ENCODE measurements around the gene NOSTRIN. TPM values are rescaled to one million over a fixed set of nuclear protein-coding genes. Genes with fewer than 3 reads are reported as not detected.

The NOSTRIN gene
- total RNA-seq, 2 donors from 2014 or later, result 5.3 to 18.3 TPM

DNA sequence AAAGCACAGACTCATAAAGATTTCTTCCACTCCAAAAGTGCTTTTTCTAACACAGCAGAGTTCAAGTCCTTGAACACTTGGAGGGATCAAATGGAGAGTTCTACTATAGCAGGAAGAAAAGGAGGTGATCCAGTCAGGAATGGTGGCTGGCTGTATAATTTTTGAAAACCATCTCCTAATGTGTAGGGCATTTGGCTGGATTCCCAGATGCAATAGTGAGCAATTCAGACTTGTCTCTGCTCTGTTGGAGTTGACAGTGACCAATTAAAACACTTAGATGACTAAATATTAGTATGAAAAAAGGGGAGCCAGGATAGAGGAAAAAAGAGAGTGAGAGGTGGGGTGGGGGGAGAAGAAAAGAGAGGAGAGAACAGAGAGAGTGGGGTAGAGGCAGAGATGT, 93.3 kb downstream of the NOSTRIN start:
- no peaks in the 10 kb centered on the region for H3K9me3 ChIP-seq
- no peak for TF ChIP-seq CTCF (IDR thresholded peaks at IDR 0.05)
- no peaks in the 10 kb centered on the region for H3K27me3 ChIP-seq (replicated peaks; ENCODE audit: insufficient read depth)
- no peaks in the 10 kb centered on the region for H3K36me3 ChIP-seq
- H3K4me3 ChIP-seq, result no peak overlapping the region
- DNase-seq (ENCODE audit: low spot score) (no peak), ATAC-seq (ENCODE audit: insufficient number of reproducible peaks, low FRiP score, low read depth) (no peak)
- H3K4me1 ChIP-seq (ENCODE audit: control insufficient read depth in 1 of 2, low read depth in 2 of 2), result no peaks in the 10 kb centered on the region
- no peak overlapping the region for H3K27ac ChIP-seq

DNA sequence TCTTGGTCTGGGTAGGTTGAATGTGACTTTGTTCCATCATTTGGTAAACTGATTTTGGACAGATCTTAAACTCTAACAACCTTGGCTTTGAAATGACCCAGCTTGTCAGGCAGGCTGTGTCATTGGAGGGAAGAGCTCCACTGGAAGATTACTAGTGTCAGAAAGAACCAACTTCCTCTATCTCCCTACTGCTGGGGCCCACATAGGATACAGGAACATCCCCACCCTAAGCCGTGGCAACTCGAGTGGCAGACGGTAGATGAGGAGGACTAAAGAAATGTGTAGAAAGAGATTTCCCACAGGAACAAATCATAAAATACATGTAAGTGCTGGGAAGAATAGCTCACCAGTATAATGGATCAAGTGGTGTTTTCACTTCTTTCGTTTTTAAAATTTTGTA, 94.3 kb downstream of the NOSTRIN start:
- DNase-seq (ENCODE audit: low spot score) (no peak), ATAC-seq (ENCODE audit: insufficient number of reproducible peaks, low FRiP score, low read depth) (no peak)
- no peak for TF ChIP-seq CTCF (IDR thresholded peaks at IDR 0.05)
- Histone ChIP-seq H3K4me3 (no peak overlapping the region), H3K27ac (no peak overlapping the region), H3K36me3 (no peaks in the 10 kb centered on the region), H3K4me1 (ENCODE audit: control insufficient read depth in 1 of 2, low read depth in 2 of 2) (no peaks in the 10 kb centered on the region), H3K27me3 (replicated peaks; ENCODE audit: insufficient read depth) (no peaks in the 10 kb centered on the region), H3K9me3 (no peaks in the 10 kb centered on the region)

DNA sequence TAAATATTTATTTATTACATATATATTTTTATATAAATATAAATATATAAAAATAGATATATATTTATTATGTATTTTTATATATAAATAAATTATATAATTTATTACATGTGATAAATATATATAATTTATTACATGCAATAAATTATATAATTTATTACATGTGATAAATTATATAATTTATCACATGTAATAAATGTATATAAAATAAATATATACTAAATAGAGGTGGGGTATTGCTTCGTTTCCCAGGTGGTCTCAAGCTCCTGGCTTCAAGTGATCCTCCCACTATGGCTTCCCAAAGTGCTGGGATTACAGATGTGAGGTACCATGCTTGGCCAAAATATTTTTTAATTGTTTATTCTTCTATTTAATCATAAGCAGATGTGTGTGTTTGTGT, 95.0 kb downstream of the NOSTRIN start:
- H3K4me3 ChIP-seq, result no peak overlapping the region
- no peak for DNase-seq (ENCODE audit: low spot score)
- no peak for ATAC-seq (ENCODE audit: insufficient number of reproducible peaks, low FRiP score, low read depth)
- H3K27me3 ChIP-seq (replicated peaks; ENCODE audit: insufficient read depth), result no peaks in the 10 kb centered on the region
- TF ChIP-seq CTCF (IDR thresholded peaks at IDR 0.05), result no peak
- H3K27ac ChIP-seq, result no peak overlapping the region
- H3K4me1 ChIP-seq (ENCODE audit: control insufficient read depth in 1 of 2, low read depth in 2 of 2), result no peaks in the 10 kb centered on the region
- H3K36me3 ChIP-seq, result no peaks in the 10 kb centered on the region
- H3K9me3 ChIP-seq, result no peaks in the 10 kb centered on the region

- no peak for DNase-seq (ENCODE audit: low spot score)
- ATAC-seq (ENCODE audit: insufficient number of reproducible peaks, low FRiP score, low read depth), result no peak
- Histone ChIP-seq H3K9me3 (no peaks in the 10 kb centered on the region), H3K4me3 (no peak within 1 kb of the TSS), H3K27me3 (replicated peaks; ENCODE audit: insufficient read depth) (no peaks in the 10 kb centered on the region), H3K4me1 (ENCODE audit: control insufficient read depth in 1 of 2, low read depth in 2 of 2) (no peaks in the 10 kb centered on the region), H3K36me3 (no peaks in the 10 kb centered on the region), H3K27ac (no peak within 1 kb of the TSS)
- TF ChIP-seq CTCF (IDR thresholded peaks at IDR 0.05), result no peak
These were observed 98.6 kb downstream of the NOSTRIN start, which contains the start of gene G6PC2 for GRCh38 chr2:168901003-168901402. TSS of gene G6PC2 (plus strand) at chr2:168901291. CDS start at chr2:168901332, 41 bp downstream.

DNA sequence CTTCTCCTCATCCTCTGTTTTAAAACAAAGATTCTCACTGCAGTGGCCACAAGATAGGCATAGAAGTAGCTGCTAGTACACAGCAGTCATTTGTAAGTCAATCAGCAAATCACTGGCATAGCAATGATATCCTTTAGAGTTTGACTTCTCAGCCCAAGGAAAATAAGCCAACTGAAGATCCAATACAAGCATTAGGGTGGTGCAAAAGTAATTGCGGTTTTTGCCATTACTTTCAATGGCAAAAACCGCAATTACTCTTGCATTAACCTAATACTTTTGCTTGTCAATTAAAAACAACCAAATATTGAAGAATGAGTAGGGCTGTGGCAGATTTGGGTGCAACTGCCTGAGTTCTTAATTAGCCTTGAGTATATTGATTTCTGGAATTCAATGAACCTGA, 101.5 kb downstream of the NOSTRIN start:
- no peak for TF ChIP-seq CTCF (IDR thresholded peaks at IDR 0.05)
- Histone ChIP-seq H3K4me3 (no peak overlapping the region), H3K9me3 (no peaks in the 10 kb centered on the region), H3K27me3 (replicated peaks; ENCODE audit: insufficient read depth) (no peaks in the 10 kb centered on the region), H3K4me1 (ENCODE audit: control insufficient read depth in 1 of 2, low read depth in 2 of 2) (no peaks in the 10 kb centered on the region), H3K27ac (no peak overlapping the region), H3K36me3 (no peaks in the 10 kb centered on the region)
- DNase-seq (ENCODE audit: low spot score) (no peak), ATAC-seq (ENCODE audit: insufficient number of reproducible peaks, low FRiP score, low read depth) (no peak)

All from thoracic aorta (tissue), 2 donors.